Measurements from ENCODE around the gene ROR2. TPM values are rescaled to one million over a fixed set of nuclear protein-coding genes. Genes with fewer than 3 reads are reported as not detected.

The ROR2 gene
- total RNA-seq, 3 donors from 2014 or later (not counting 1 experiment from before 2014, with no cell fraction given) = 1.7 TPM; not detected in 2

DNA sequence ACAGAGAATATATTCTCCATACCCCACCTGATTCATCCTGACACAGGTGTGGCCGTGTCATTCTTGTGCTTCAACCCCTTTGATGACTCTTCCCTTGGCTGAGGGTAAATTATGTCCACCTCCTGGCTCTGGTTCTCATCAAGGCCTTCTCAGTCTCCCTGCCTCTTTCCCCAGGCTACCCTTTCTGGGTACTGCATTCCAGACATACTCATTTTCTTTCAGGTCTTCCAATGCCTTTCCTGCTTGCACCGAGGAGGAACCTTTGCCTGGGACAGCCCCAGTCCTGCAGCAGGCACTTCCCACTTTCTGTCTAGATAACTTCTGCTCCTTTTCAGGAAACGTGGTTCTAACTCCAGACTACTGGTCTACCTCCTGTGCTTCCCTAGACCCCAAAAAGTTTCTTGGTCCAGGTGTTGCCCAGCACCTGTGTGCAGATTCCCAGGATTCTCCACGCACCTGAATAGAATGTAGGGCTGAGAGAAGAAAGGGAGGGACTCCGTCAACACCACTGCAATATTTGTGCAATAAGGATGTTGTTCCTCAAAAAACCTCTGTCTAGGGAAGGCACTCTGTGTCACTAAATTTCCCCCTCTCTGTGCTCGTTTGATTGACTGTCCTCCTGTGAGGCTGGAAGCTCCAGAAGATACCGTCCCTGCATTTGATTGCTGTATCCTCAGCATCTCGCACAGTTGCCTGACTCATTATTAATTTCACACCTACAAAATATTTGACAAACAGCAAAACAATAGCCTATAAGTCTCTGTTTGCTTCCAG is 271.0 kb downstream of the ROR2 start:
- no peak for DNase-seq
- Mint-ChIP-seq H3K9me3 (no peaks in the 10 kb centered on the region), H3K4me3 (no peak overlapping the region), H3K4me1 (peaks cover 4% of the 10 kb centered on the region in 2 donors), H3K36me3 (no peaks in the 10 kb centered on the region), H3K27me3 (ENCODE audit: low read depth in 2 of 2) (peaks cover 6 to 47% of the 10 kb centered on the region in 2 donors), H3K27ac (no peak overlapping the region)
- Histone ChIP-seq H3K27me3 (ENCODE audit: control insufficient read depth, insufficient read depth, low read length) (no peaks in the 10 kb centered on the region), H3K4me1 (ENCODE audit: control insufficient read depth, insufficient read depth, low read length) (peaks cover 7% of the 10 kb centered on the region), H3K9me3 (ENCODE audit: control insufficient read depth, insufficient read depth, low read length) (no peaks in the 10 kb centered on the region), H3K27ac (ENCODE audit: low read length) (no peak overlapping the region), H3K4me3 (ENCODE audit: low read length) (no peak overlapping the region), H3K36me3 (ENCODE audit: control insufficient read depth, insufficient read depth, low read length) (no peaks in the 10 kb centered on the region)
- 69% methylated on average over 8 of the region's 8 CpGs for WGBS (ENCODE audit: insufficient coverage)
- no peak for ATAC-seq
- TF ChIP-seq, protein P1, sequence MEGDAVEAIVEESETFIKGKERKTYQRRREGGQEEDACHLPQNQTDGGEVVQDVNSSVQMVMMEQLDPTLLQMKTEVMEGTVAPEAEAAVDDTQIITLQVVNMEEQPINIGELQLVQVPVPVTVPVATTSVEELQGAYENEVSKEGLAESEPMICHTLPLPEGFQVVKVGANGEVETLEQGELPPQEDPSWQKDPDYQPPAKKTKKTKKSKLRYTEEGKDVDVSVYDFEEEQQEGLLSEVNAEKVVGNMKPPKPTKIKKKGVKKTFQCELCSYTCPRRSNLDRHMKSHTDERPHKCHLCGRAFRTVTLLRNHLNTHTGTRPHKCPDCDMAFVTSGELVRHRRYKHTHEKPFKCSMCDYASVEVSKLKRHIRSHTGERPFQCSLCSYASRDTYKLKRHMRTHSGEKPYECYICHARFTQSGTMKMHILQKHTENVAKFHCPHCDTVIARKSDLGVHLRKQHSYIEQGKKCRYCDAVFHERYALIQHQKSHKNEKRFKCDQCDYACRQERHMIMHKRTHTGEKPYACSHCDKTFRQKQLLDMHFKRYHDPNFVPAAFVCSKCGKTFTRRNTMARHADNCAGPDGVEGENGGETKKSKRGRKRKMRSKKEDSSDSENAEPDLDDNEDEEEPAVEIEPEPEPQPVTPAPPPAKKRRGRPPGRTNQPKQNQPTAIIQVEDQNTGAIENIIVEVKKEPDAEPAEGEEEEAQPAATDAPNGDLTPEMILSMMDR (IDR thresholded peaks at IDR 0.05) = no peak
- intact Hi-C loops (cut with micrococcal nuclease) = no loop called here

DNA sequence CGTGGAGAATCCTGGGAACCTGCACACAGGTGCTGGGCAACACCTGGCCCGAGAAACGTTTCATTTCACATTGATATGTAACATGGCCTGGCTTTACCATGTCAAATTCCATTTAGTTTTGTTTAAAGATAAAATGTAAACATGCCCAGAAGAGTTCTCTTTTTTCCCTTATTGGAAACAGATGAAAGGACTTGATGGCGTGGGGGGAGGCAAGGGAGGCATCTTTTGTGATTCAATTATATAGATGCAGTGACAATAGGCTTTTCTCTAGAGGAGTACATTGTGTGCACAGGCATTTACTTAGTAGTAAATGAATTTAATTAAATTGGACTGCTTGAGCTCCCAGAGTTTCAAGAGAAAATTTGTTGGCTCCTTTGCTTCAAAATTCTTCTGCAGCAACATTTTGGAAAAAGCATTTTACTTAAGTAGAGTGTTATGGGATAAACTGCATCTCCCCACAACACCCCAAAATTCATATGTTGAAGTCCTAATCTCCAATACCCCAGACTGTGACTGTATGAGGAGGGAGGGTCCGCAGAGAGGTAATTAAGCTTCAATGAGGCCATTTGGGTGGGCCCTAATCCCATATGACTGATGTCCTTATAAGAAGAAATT is 272.1 kb downstream of the ROR2 start:
- Mint-ChIP-seq H3K27ac (no peak overlapping the region), H3K36me3 (no peaks in the 10 kb centered on the region), H3K4me3 (no peak overlapping the region), H3K9me3 (no peaks in the 10 kb centered on the region), H3K4me1 (peaks cover 4% of the 10 kb centered on the region in 2 donors), H3K27me3 (ENCODE audit: low read depth in 2 of 2) (peaks cover 6 to 58% of the 10 kb centered on the region in 2 donors)
- ATAC-seq (no peak), DNase-seq (no peak)
- Histone ChIP-seq H3K4me1 (ENCODE audit: control insufficient read depth, insufficient read depth, low read length) (peaks cover 7% of the 10 kb centered on the region), H3K9me3 (ENCODE audit: control insufficient read depth, insufficient read depth, low read length) (no peaks in the 10 kb centered on the region), H3K36me3 (ENCODE audit: control insufficient read depth, insufficient read depth, low read length) (no peaks in the 10 kb centered on the region), H3K27me3 (ENCODE audit: control insufficient read depth, insufficient read depth, low read length) (no peaks in the 10 kb centered on the region), H3K27ac (ENCODE audit: low read length) (no peak overlapping the region), H3K4me3 (ENCODE audit: low read length) (no peak overlapping the region)
- TF ChIP-seq, protein P1 (IDR thresholded peaks at IDR 0.05) = no peak
- WGBS (ENCODE audit: insufficient coverage) = 79% methylated on average over 4 of the region's 5 CpGs
- intact Hi-C loops (cut with micrococcal nuclease) = no loop called here

DNA sequence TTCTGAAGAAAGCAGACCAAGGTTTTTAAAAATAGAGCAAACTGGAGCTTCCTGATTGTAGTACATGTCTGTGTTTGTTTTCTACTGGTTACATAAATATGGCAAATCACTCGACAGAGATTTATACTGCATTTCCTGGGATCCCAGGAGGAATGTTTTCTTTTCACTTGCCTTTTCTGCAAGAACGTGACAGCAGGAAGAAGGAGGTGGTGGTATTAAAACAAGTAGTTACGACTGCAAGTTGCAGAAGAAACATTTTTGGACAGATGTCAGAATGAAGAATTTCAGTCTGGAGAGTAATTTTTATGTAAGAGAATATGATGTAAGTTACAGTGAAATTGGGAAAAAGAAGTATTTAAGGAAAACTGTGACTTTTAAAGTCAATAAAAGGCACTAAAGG is 272.7 kb downstream of the ROR2 start:
- TF ChIP-seq, protein P1 (IDR thresholded peaks at IDR 0.05) = no peak
- peaks cover 4% of the 10 kb centered on the region in 2 donors for H3K4me1 Mint-ChIP-seq
- DNase-seq (no peak), ATAC-seq (no peak)
- Histone ChIP-seq H3K27ac (ENCODE audit: low read length) (no peak overlapping the region), H3K36me3 (ENCODE audit: control insufficient read depth, insufficient read depth, low read length) (no peaks in the 10 kb centered on the region), H3K9me3 (ENCODE audit: control insufficient read depth, insufficient read depth, low read length) (no peaks in the 10 kb centered on the region), H3K4me3 (ENCODE audit: low read length) (no peak overlapping the region), H3K27me3 (ENCODE audit: control insufficient read depth, insufficient read depth, low read length) (no peaks in the 10 kb centered on the region), H3K4me1 (ENCODE audit: control insufficient read depth, insufficient read depth, low read length) (peaks cover 7% of the 10 kb centered on the region)
- no peak overlapping the region for H3K4me3 Mint-ChIP-seq
- H3K27me3 Mint-ChIP-seq (ENCODE audit: low read depth in 2 of 2) = peaks cover 7 to 59% of the 10 kb centered on the region in 2 donors
- intact Hi-C loops (cut with micrococcal nuclease) = no loop called here
- H3K36me3 Mint-ChIP-seq = no peaks in the 10 kb centered on the region
- H3K9me3 Mint-ChIP-seq = no peaks in the 10 kb centered on the region
- WGBS (ENCODE audit: insufficient coverage) = 66% methylated on average over 3 of the region's 3 CpGs
- H3K27ac Mint-ChIP-seq = no peak overlapping the region

Measured in natural killer cell (primary cell).